Endodermal cell (in vitro differentiated cells): ENCODE measurements around the gene TPD52L2. TPM values are rescaled to one million over a fixed set of nuclear protein-coding genes. Genes with fewer than 3 reads are reported as not detected.

Experiments
- DNase-seq: peaks from one replicate; pipeline ENCODE4 v3.0.0-alpha.2; 2017
- H3K27ac ChIP-seq: 2 replicates; pipeline ENCODE4 v1.5.1; 2013; ENCODE audit warnings: mild to moderate bottlenecking, low read depth, low read length, moderate library complexity
- H3K27me3 ChIP-seq: 2 replicates; pipeline ENCODE4 v1.6.1; 2013; ENCODE audit warnings: mild to moderate bottlenecking, low read length, moderate library complexity; ENCODE audit not compliant: insufficient read depth, control insufficient read depth, poor library complexity, severe bottlenecking
- H3K36me3 ChIP-seq: 2 replicates; pipeline ENCODE4 v1.7.0; 2013; ENCODE audit warnings: mild to moderate bottlenecking, low read length, moderate library complexity; ENCODE audit not compliant: control insufficient read depth, insufficient read depth
- H3K4me1 ChIP-seq: one replicate; pipeline ENCODE4 v1.7.0; 2013; ENCODE audit warnings: low read length; ENCODE audit not compliant: control insufficient read depth, insufficient read depth
- H3K4me3 ChIP-seq: 2 replicates; pipeline ENCODE4 v1.5.1; 2013; ENCODE audit warnings: mild to moderate bottlenecking, low read length, moderate library complexity
- H3K9ac ChIP-seq: 2 replicates; pipeline ENCODE4 v1.6.1; 2013; ENCODE audit warnings: mild to moderate bottlenecking, low read length, moderate library complexity; ENCODE audit not compliant: poor library complexity, severe bottlenecking; ENCODE audit errors: extremely low read depth
- H3K9me3 ChIP-seq: 2 replicates; pipeline ENCODE4 v1.6.1; 2013; ENCODE audit warnings: mild to moderate bottlenecking, low read length, moderate library complexity; ENCODE audit not compliant: control insufficient read depth
- H3K27ac Mint-ChIP-seq: 2 replicates; pipeline ENCODE4 v1.8.0; 2020; ENCODE audit warnings: mixed read lengths
- H3K27me3 Mint-ChIP-seq: 2 replicates; pipeline ENCODE4 v1.8.0; 2021; ENCODE audit warnings: mild to moderate bottlenecking, mixed read lengths; ENCODE audit not compliant: insufficient read depth
- H3K36me3 Mint-ChIP-seq: 2 replicates; pipeline ENCODE4 v1.8.0; 2020; ENCODE audit warnings: low read depth, mixed read lengths
- H3K4me1 Mint-ChIP-seq: 2 replicates; pipeline ENCODE4 v1.8.0; 2020; ENCODE audit warnings: mixed read lengths
- H3K4me3 Mint-ChIP-seq: 2 replicates; pipeline ENCODE4 v1.8.0; 2020; ENCODE audit warnings: mild to moderate bottlenecking, moderate library complexity, mixed read lengths
- H3K9me3 Mint-ChIP-seq: 2 replicates; pipeline ENCODE4 v1.8.0; 2020; ENCODE audit warnings: mild to moderate bottlenecking, mixed read lengths
- CTCF ChIP-seq: fragments of 200-600 bp; sonication (generic); conservative IDR thresholded peaks from 2 replicates; pipeline ENCODE4 v1.5.0; 2021; ENCODE audit warnings: antibody characterized with exemption, mild to moderate bottlenecking
- WGBS, 2 experiments: methylation state at CpG; one replicate each; pipeline versions ENCODE4 v1.1.5 to v1.1.7; 2013; ENCODE audit warnings: missing lambda C conversion rate in 2 of 2, mixed read lengths in 1 of 2; ENCODE audit not compliant: insufficient coverage in 1 of 2, insufficient read length in 1 of 2; 5-methylcytosine and 5-hydroxymethylcytosine counted together
- total RNA-seq, 2 donors: library from RNA; stranded (reverse); fragmentation: NEBNext Ultra II Directional in 1 of 2; extraction: Animal tissue kit (Norgen Biotek cat#: 25700) in 1 of 2; gene quantifications; 2 replicates in 1 of 2; 3 replicates in 1 of 2; pipeline ENCODE4 v1.2.1, GENCODE V29; 2021

TPD52L2 gene
- total RNA-seq, 2 donors from 2014 or later, result 68.3 to 85.2 TPM

GRCh38 chr20:63861981-63862901 is 2.8 kb upstream of the TPD52L2 start:
- Histone ChIP-seq H3K9ac (no peak overlapping the region), H3K9me3 (no peaks in the 10 kb centered on the region), H3K27me3 (no peaks in the 10 kb centered on the region), H3K27ac (no peak overlapping the region), H3K4me3 (no peak overlapping the region), H3K4me1 (peaks cover 4% of the 10 kb centered on the region), H3K36me3 (peaks cover 6% of the 10 kb centered on the region)
- no peak overlapping the region for H3K27ac Mint-ChIP-seq
- TF ChIP-seq CTCF, result no peak
- DNase-seq, result no peak
- H3K4me3 Mint-ChIP-seq, result no peak overlapping the region
- 97 to 99% methylated on average over 81 to 95 of the region's 95 CpGs for WGBS, 2 experiments
- H3K9me3 Mint-ChIP-seq, result no peaks in the 10 kb centered on the region
- peaks cover 4% of the 10 kb centered on the region for H3K36me3 Mint-ChIP-seq
- no peaks in the 10 kb centered on the region for H3K27me3 Mint-ChIP-seq
- peaks cover 36% of the 10 kb centered on the region for H3K4me1 Mint-ChIP-seq

- WGBS, 2 experiments, result 94 to 96% methylated on average over 10 to 16 of the region's 18 CpGs
- Histone ChIP-seq H3K9ac (peak overlapping the region; percentile 84), H3K4me3 (peak overlapping the region; percentile 96), H3K4me1 (peaks cover 4% of the 10 kb centered on the region), H3K9me3 (no peaks in the 10 kb centered on the region), H3K36me3 (peaks cover 10% of the 10 kb centered on the region), H3K27me3 (no peaks in the 10 kb centered on the region), H3K27ac (no peak overlapping the region)
- H3K4me3 Mint-ChIP-seq, result peak overlapping the region; percentile 91
- peak overlapping the region; percentile 96 for H3K27ac Mint-ChIP-seq
- no peaks in the 10 kb centered on the region for H3K27me3 Mint-ChIP-seq
- no peak for DNase-seq
- H3K9me3 Mint-ChIP-seq, result no peaks in the 10 kb centered on the region
- H3K36me3 Mint-ChIP-seq, result peaks cover 7% of the 10 kb centered on the region
- TF ChIP-seq CTCF, result no peak
- peaks cover 33% of the 10 kb centered on the region for H3K4me1 Mint-ChIP-seq
These were observed 1.9 kb upstream of the TPD52L2 start for GRCh38 chr20:63863021-63863797.

- no peaks in the 10 kb centered on the region for H3K27me3 Mint-ChIP-seq
- peak overlapping the region; percentile 84 for H3K9ac ChIP-seq
- peak overlapping the region; percentile 96 for H3K4me3 ChIP-seq
- peaks cover 11% of the 10 kb centered on the region for H3K36me3 Mint-ChIP-seq
- DNase-seq, result peak; percentile 82
- peak overlapping the region; percentile 91 for H3K4me3 Mint-ChIP-seq
- H3K4me1 ChIP-seq, result no peaks in the 10 kb centered on the region
- WGBS, 2 experiments, result 25 to 37% methylated on average over 22 to 38 of the region's 38 CpGs
- no peaks in the 10 kb centered on the region for H3K9me3 ChIP-seq
- peak overlapping the region; percentile 96 for H3K27ac Mint-ChIP-seq
- H3K9me3 Mint-ChIP-seq, result no peaks in the 10 kb centered on the region
- H3K4me1 Mint-ChIP-seq, result peaks cover 25% of the 10 kb centered on the region
- peaks cover 17% of the 10 kb centered on the region for H3K36me3 ChIP-seq
- H3K27ac ChIP-seq, result no peak overlapping the region
- TF ChIP-seq CTCF, result peak; percentile 70
- no peaks in the 10 kb centered on the region for H3K27me3 ChIP-seq
These were observed 1.1 kb upstream of the TPD52L2 start for GRCh38 chr20:63863798-63864544.
